Hepatocyte (in vitro differentiated cells): Measurements from ENCODE around the gene GRK2.

Experiments
- CTCF ChIP-seq: fragments of 200-600 bp; sonication (generic); IDR thresholded peaks from 2 replicates; pipeline ENCODE4 v1.5.1; 2016; ENCODE audit warnings: antibody characterized with exemption, mild to moderate bottlenecking; ENCODE audit not compliant: poor library complexity
- EZH2 ChIP-seq: fragments of 200-600 bp; sonication (generic); IDR thresholded peaks from 2 replicates; pipeline ENCODE4 v1.6.1; 2016; ENCODE audit warnings: antibody characterized with exemption, mild to moderate bottlenecking, borderline replicate concordance
- EZH2phosphoT487 ChIP-seq: fragments of 200-600 bp; sonication (generic); IDR thresholded peaks from one replicate; pipeline ENCODE4 v1.6.1; 2018; ENCODE audit warnings: antibody characterized with exemption, mild to moderate bottlenecking, low read depth, moderate library complexity; ENCODE audit not compliant: unreplicated experiment, severe bottlenecking

DNA sequence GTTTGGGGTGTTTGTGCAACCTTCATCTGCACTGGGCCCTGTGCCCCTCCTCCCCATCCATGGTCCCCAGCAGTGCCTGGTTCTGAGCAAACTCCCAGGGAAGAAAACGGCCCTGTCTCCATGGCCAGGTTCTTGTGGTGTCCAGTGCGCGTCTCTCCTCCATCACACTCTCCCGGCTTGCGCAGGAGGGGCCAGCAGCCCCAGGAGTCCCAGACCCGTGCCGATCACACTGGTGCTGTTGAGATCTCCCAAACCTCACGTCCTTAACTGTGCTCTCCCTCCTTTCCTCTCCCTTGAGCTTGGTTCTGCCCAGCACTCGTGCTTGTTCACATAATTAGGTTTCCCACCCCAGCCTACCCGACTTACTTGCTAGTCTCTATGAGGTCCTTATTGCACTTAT lies 10.9 kb upstream of the GRK2 start:
- TF ChIP-seq CTCF, result no peak
- TF ChIP-seq EZH2, result no peak
- no peak for TF ChIP-seq EZH2phosphoT487
